Panc1 (cell line): ENCODE measurements around the gene TRIM54.

Experiments used
- POLR2AphosphoS5 ChIP-seq: IDR thresholded peaks from 2 replicates; pipeline ENCODE4 v1.6.1; 2012; ENCODE audit warnings: mild to moderate bottlenecking, low read depth, low read length, moderate library complexity
- TCF7L2 ChIP-seq: IDR thresholded peaks from 2 replicates; pipeline ENCODE4 v1.6.1; 2011; ENCODE audit warnings: mild to moderate bottlenecking, low read depth, low read length, inconsistent platforms
- TF ChIP-seq, protein P1 (sequence below): fragments of 450-650 bp; IDR thresholded peaks from 2 replicates; pipeline ENCODE4 v1.5.1; 2017; ENCODE audit warnings: mild to moderate bottlenecking

DNA sequence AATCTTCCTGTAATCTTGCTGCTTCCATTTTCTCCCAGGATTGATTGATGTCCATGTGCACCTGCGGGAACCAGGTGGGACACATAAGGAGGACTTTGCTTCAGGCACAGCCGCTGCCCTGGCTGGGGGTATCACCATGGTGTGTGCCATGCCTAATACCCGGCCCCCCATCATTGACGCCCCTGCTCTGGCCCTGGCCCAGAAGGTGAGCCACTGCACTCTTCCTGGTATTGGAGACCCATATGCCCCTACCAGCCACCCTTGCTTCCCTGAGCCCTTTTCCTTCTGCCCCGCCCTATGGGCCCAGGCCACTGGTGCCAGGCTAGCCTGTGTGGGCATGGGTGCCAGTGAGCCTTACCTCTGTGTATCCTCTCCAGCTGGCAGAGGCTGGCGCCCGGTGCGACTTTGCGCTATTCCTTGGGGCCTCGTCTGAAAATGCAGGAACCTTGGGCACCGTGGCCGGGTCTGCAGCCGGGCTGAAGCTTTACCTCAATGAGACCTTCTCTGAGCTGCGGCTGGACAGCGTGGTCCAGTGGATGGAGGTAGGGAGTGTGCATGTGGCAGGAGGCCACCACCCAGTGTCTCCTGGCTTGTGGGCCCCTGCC, 44.8 kb upstream of the TRIM54 start:
- TF ChIP-seq, protein P1, sequence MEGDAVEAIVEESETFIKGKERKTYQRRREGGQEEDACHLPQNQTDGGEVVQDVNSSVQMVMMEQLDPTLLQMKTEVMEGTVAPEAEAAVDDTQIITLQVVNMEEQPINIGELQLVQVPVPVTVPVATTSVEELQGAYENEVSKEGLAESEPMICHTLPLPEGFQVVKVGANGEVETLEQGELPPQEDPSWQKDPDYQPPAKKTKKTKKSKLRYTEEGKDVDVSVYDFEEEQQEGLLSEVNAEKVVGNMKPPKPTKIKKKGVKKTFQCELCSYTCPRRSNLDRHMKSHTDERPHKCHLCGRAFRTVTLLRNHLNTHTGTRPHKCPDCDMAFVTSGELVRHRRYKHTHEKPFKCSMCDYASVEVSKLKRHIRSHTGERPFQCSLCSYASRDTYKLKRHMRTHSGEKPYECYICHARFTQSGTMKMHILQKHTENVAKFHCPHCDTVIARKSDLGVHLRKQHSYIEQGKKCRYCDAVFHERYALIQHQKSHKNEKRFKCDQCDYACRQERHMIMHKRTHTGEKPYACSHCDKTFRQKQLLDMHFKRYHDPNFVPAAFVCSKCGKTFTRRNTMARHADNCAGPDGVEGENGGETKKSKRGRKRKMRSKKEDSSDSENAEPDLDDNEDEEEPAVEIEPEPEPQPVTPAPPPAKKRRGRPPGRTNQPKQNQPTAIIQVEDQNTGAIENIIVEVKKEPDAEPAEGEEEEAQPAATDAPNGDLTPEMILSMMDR = no peak
- TF ChIP-seq TCF7L2 (no peak), POLR2AphosphoS5 (no peak)
